Measurements from ENCODE around the gene CWC25. TPM values are rescaled to one million over a fixed set of nuclear protein-coding genes. Genes with fewer than 3 reads are reported as not detected.

CWC25 gene
- total RNA-seq, 4 donors from 2014 or later, result 31.5 to 74.8 (median 34.4) TPM

- Histone ChIP-seq H3K27ac (peak overlapping the region; percentile 92), H3K27me3 (no peaks in the 10 kb centered on the region), H3K4me1 (peaks cover 54% of the 10 kb centered on the region), H3K4me3 (peak overlapping the region; percentile 96), H3K9me3 (no peaks in the 10 kb centered on the region), H3K36me3 (peaks cover 33% of the 10 kb centered on the region)
- TF ChIP-seq POLR2A (IDR thresholded peaks at IDR 0.05) (no peak), EP300 (IDR thresholded peaks at IDR 0.05) (no peak), POLR2AphosphoS5 (IDR thresholded peaks at IDR 0.05) (no peak), CTCF (IDR thresholded peaks at IDR 0.05) (no peak)
- DNase-seq (ENCODE audit: low spot score in 2 of 2), result no peak
- 12% methylated on average over 18 of the region's 22 CpGs for WGBS
These were observed 72.0 kb downstream of the CWC25 start for GRCh38 chr17:38753071-38753506.

GRCh38 chr17:38752308-38753070, 72.6 kb downstream of the CWC25 start, which contains the start of gene PSMB3:
PSMB3 (plus strand) TSS chr17:38752741; CDS start chr17:38752827, 86 bp downstream.
- TF ChIP-seq POLR2AphosphoS5 (IDR thresholded peaks at IDR 0.05) (peak in 2 of 3 donors; percentile 43 to 95), EP300 (IDR thresholded peaks at IDR 0.05) (no peak), POLR2A (IDR thresholded peaks at IDR 0.05) (peak in 1 of 2 donors; percentile 51), CTCF (IDR thresholded peaks at IDR 0.05) (no peak)
- H3K4me1 ChIP-seq, result peaks cover 54% of the 10 kb centered on the region
- no peaks in the 10 kb centered on the region for H3K27me3 ChIP-seq
- H3K36me3 ChIP-seq, result peaks cover 27% of the 10 kb centered on the region
- DNase-seq (ENCODE audit: low spot score in 2 of 2), result peak; percentile 99
- H3K9me3 ChIP-seq, result no peaks in the 10 kb centered on the region
- WGBS, result under 1% methylated on average over 37 of the region's 44 CpGs
- H3K27ac ChIP-seq, result peak within 1 kb of the TSS; percentile 92
- H3K4me3 ChIP-seq, result peak within 1 kb of the TSS; percentile 96

- WGBS, result 0% methylated on average over 34 of the region's 44 CpGs
- Histone ChIP-seq H3K36me3 (peaks cover 21% of the 10 kb centered on the region), H3K9me3 (no peaks in the 10 kb centered on the region), H3K27ac (peak overlapping the region; percentile 92), H3K4me1 (peaks cover 60% of the 10 kb centered on the region), H3K27me3 (no peaks in the 10 kb centered on the region), H3K4me3 (peak overlapping the region; percentile 96)
- DNase-seq (ENCODE audit: low spot score in 2 of 2), result peak; percentile 90 to 92
- TF ChIP-seq POLR2A (IDR thresholded peaks at IDR 0.05) (no peak), POLR2AphosphoS5 (IDR thresholded peaks at IDR 0.05) (peak; percentile 51 to 86 (median 72))
These were observed 73.3 kb downstream of the CWC25 start for GRCh38 chr17:38751808-38752307.

GRCh38 chr17:38751144-38751807, 73.8 kb downstream of the CWC25 start:
- H3K4me1 ChIP-seq, result peaks cover 66% of the 10 kb centered on the region

More at GRCh38 chr17:38751144-38751807, 73.8 kb downstream of the CWC25 start:
- no peaks in the 10 kb centered on the region for H3K9me3 ChIP-seq
- no peak for DNase-seq (ENCODE audit: low spot score in 2 of 2)
- peak overlapping the region; percentile 96 for H3K4me3 ChIP-seq
- TF ChIP-seq POLR2AphosphoS5 (IDR thresholded peaks at IDR 0.05), result no peak
- no peak for TF ChIP-seq EP300 (IDR thresholded peaks at IDR 0.05)
- no peak for TF ChIP-seq POLR2A (IDR thresholded peaks at IDR 0.05)
- no peak for TF ChIP-seq CTCF (IDR thresholded peaks at IDR 0.05)
- no peaks in the 10 kb centered on the region for H3K27me3 ChIP-seq
- 5% methylated on average over 10 of the region's 10 CpGs for WGBS
- H3K36me3 ChIP-seq, result peaks cover 15% of the 10 kb centered on the region
- peak overlapping the region; percentile 92 for H3K27ac ChIP-seq

Other genes starting within 250 kb of the CWC25 start
- gene SRCIN1, start 219.4 kb downstream of the CWC25 start, total RNA-seq, result 10 to 100 TPM; 11.0 to 36.5 (median 17.4) TPM
- gene EPOP, start 150.4 kb downstream of the CWC25 start, total RNA-seq, result 1 to 10 TPM in 3 of 4 donors, under 1 TPM in 1; 0.80 to 6.1 (median 3.2) TPM
- gene MLLT6, start 120.0 kb downstream of the CWC25 start, total RNA-seq, result 100 to 1,000 TPM in 1 of 4 donors, 10 to 100 TPM in 3; 62.7 to 136 (median 79.0) TPM
- gene CISD3, start 95.0 kb downstream of the CWC25 start, total RNA-seq, result 10 to 100 TPM in 2 of 4 donors, 1 to 10 TPM in 2; 6.8 to 12.7 (median 10.1) TPM
- 10 to 100 TPM in 1 of 4 donors, 1 to 10 TPM in 3; 5.3 to 15.2 (median 7.0) TPM for gene PCGF2, start 77.0 kb downstream of the CWC25 start, total RNA-seq
- 100 to 1,000 TPM; 106 to 186 (median 162) TPM for gene PSMB3, start 72.6 kb downstream of the CWC25 start, total RNA-seq
- gene PIP4K2B, start 25.8 kb downstream of the CWC25 start, total RNA-seq, result 10 to 100 TPM; 31.0 to 46.7 (median 38.6) TPM
- gene RPL23, start 28.4 kb upstream of the CWC25 start, total RNA-seq, result 1,000 to 10,000 TPM; 1,382 to 1,902 (median 1,771) TPM
- gene LASP1, start 44.7 kb upstream of the CWC25 start, total RNA-seq, result 100 to 1,000 TPM in 2 of 4 donors, 10 to 100 TPM in 2; 83.1 to 124 (median 99.6) TPM
- not detected for gene FBXO47, start 142.1 kb upstream of the CWC25 start, total RNA-seq

Data from suprapubic skin (tissue), 4 donors.